Loucy (cell line): ENCODE data around the gene PAFAH1B1.

Experiments
- CTCF ChIP-seq: fragments of 200-600 bp; sonication (generic); conservative IDR thresholded peaks from 2 replicates; pipeline ENCODE4 v1.5.1; 2014; ENCODE audit warnings: mild to moderate bottlenecking, antibody characterized with exemption, low read length
- EZH2phosphoT487 ChIP-seq: fragments of 200-600 bp; IDR thresholded peaks from 2 replicates; pipeline ENCODE4 v1.6.1; 2018; ENCODE audit warnings: antibody characterized with exemption, mild to moderate bottlenecking, moderate library complexity, borderline replicate concordance

GRCh38 chr17:2700030-2700490 is 106.6 kb downstream of the PAFAH1B1 start:
- TF ChIP-seq CTCF: no peak
- TF ChIP-seq EZH2phosphoT487: no peak
